Measurements from ENCODE around the gene CAMK4. TPM values are rescaled to one million over a fixed set of nuclear protein-coding genes. Genes with fewer than 3 reads are reported as not detected.
A peak's percentile ranks its signal among the peaks of the same experiment; 100 is the strongest.

CAMK4 gene
- total RNA-seq, 1 donor from 2014 or later = 34.5 TPM

DNA sequence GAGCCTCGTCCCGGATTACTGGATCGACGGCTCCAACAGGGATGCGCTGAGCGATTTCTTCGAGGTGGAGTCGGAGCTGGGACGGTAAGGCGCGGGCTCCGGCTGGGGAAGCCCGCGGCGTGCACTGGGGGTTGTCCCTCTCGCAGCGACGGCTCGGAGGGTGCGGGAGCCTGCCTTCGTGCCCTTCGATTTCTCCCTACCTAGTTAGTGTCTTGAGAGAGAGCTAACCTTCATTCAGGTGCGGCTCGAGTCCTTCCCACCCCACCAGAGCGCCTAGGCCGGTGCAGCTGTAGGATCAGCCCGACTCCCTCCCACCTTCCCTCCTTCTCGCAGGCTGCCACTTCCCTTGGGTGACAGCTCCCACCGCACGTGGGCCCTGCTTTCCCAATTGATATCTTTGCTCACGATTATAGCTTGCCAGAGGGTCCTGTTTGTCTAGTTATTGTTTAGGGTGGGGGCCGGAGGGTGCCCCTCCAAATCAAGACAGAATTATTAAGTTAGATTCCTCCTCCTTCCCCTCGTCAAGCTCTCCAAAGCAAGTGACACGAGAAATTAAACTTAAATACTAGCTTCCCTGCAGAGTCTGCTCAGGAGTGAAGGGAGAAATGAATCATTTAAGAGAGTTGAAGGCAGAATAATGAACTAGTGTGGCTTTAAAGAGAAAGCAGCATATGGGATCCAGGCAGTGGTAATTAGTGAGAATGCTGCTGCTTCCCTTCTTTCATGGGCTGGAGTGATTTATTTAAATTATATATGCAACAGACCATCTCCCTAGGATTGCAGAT is 569 bp downstream of the CAMK4 start:
- Mint-ChIP-seq H3K27ac (ENCODE audit: unreplicated experiment) (no peak overlapping the region), H3K4me1 (ENCODE audit: unreplicated experiment) (peaks cover 45% of the 10 kb centered on the region), H3K27me3 (ENCODE audit: unreplicated experiment) (peaks cover 6% of the 10 kb centered on the region), H3K4me3 (ENCODE audit: unreplicated experiment) (peak overlapping the region; percentile 92), H3K36me3 (ENCODE audit: low read depth, unreplicated experiment) (peaks cover 3% of the 10 kb centered on the region), H3K9me3 (ENCODE audit: unreplicated experiment) (no peaks in the 10 kb centered on the region)
- DNase-seq (ENCODE audit: low spot score) = no peak
- TF ChIP-seq, protein P1, sequence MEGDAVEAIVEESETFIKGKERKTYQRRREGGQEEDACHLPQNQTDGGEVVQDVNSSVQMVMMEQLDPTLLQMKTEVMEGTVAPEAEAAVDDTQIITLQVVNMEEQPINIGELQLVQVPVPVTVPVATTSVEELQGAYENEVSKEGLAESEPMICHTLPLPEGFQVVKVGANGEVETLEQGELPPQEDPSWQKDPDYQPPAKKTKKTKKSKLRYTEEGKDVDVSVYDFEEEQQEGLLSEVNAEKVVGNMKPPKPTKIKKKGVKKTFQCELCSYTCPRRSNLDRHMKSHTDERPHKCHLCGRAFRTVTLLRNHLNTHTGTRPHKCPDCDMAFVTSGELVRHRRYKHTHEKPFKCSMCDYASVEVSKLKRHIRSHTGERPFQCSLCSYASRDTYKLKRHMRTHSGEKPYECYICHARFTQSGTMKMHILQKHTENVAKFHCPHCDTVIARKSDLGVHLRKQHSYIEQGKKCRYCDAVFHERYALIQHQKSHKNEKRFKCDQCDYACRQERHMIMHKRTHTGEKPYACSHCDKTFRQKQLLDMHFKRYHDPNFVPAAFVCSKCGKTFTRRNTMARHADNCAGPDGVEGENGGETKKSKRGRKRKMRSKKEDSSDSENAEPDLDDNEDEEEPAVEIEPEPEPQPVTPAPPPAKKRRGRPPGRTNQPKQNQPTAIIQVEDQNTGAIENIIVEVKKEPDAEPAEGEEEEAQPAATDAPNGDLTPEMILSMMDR (IDR thresholded peaks at IDR 0.05; ENCODE audit: unreplicated experiment) = no peak

DNA sequence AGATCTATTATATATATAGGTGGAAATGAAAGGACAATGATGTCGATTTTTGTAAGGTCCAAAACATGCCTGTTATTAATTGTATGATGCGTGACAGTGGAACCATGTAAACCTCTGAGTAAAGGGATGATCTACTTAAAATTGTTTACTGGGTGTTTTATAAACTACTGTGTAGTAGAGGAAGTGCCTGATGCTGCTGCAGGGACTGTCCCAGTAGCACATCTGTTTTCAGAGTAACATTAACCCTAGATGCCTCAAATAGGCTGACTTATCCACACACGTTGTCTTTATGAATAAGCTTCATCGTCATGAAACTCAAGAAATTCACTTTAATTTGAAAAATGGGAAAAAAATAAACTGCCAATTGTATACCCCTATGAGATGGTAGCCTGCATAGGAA is 1.7 kb downstream of the CAMK4 start:
- H3K27me3 Mint-ChIP-seq (ENCODE audit: unreplicated experiment) = peaks cover 6% of the 10 kb centered on the region
- H3K4me3 Mint-ChIP-seq (ENCODE audit: unreplicated experiment) = no peak overlapping the region
- no peak for DNase-seq (ENCODE audit: low spot score)
- H3K4me1 Mint-ChIP-seq (ENCODE audit: unreplicated experiment) = peaks cover 50% of the 10 kb centered on the region
- peaks cover 3% of the 10 kb centered on the region for H3K36me3 Mint-ChIP-seq (ENCODE audit: low read depth, unreplicated experiment)
- H3K9me3 Mint-ChIP-seq (ENCODE audit: unreplicated experiment) = no peaks in the 10 kb centered on the region
- no peak overlapping the region for H3K27ac Mint-ChIP-seq (ENCODE audit: unreplicated experiment)
- TF ChIP-seq, protein P1 (IDR thresholded peaks at IDR 0.05; ENCODE audit: unreplicated experiment) = no peak

DNA sequence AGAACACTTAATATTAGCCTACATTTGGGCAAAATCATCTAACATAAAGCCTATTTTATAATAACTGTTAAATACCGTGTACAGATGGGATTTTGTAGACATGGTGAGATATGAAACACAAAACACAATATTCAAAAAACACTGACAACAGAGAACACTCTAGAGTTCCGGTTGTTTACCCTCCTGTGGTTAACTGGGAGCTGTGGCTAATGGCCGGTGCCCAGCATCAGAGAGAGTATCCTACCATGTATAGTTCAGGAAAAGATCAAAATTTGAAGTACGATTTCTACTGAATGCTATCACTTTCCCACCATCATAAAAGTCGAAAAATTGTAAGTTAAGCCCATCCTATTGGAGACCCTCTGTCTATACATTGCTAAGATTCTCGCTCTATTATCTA is 2.4 kb downstream of the CAMK4 start:
- H3K27me3 Mint-ChIP-seq (ENCODE audit: unreplicated experiment) = peaks cover 6% of the 10 kb centered on the region
- TF ChIP-seq, protein P1 (IDR thresholded peaks at IDR 0.05; ENCODE audit: unreplicated experiment) = no peak
- H3K36me3 Mint-ChIP-seq (ENCODE audit: low read depth, unreplicated experiment) = peaks cover 3% of the 10 kb centered on the region
- peaks cover 55% of the 10 kb centered on the region for H3K4me1 Mint-ChIP-seq (ENCODE audit: unreplicated experiment)
- H3K4me3 Mint-ChIP-seq (ENCODE audit: unreplicated experiment) = no peak overlapping the region
- DNase-seq (ENCODE audit: low spot score) = no peak
- no peaks in the 10 kb centered on the region for H3K9me3 Mint-ChIP-seq (ENCODE audit: unreplicated experiment)
- no peak overlapping the region for H3K27ac Mint-ChIP-seq (ENCODE audit: unreplicated experiment)

- Mint-ChIP-seq H3K27me3 (ENCODE audit: unreplicated experiment) (peaks cover 6% of the 10 kb centered on the region), H3K36me3 (ENCODE audit: low read depth, unreplicated experiment) (peaks cover 3% of the 10 kb centered on the region), H3K4me3 (ENCODE audit: unreplicated experiment) (peak overlapping the region; percentile 47), H3K27ac (ENCODE audit: unreplicated experiment) (peak overlapping the region; percentile 48), H3K4me1 (ENCODE audit: unreplicated experiment) (peaks cover 55% of the 10 kb centered on the region), H3K9me3 (ENCODE audit: unreplicated experiment) (no peaks in the 10 kb centered on the region)
- no peak for DNase-seq (ENCODE audit: low spot score)
- TF ChIP-seq, protein P1 (IDR thresholded peaks at IDR 0.05; ENCODE audit: unreplicated experiment) = no peak
These were observed 3.1 kb downstream of the CAMK4 start for GRCh38 chr5:111227226-111227782.

- peak; percentile 37 for DNase-seq (ENCODE audit: low spot score)
- H3K9me3 Mint-ChIP-seq (ENCODE audit: unreplicated experiment) = no peaks in the 10 kb centered on the region
- H3K27me3 Mint-ChIP-seq (ENCODE audit: unreplicated experiment) = peaks cover 6% of the 10 kb centered on the region
- peak overlapping the region; percentile 89 for H3K27ac Mint-ChIP-seq (ENCODE audit: unreplicated experiment)
- H3K36me3 Mint-ChIP-seq (ENCODE audit: low read depth, unreplicated experiment) = peaks cover 3% of the 10 kb centered on the region
- H3K4me3 Mint-ChIP-seq (ENCODE audit: unreplicated experiment) = no peak overlapping the region
- H3K4me1 Mint-ChIP-seq (ENCODE audit: unreplicated experiment) = peaks cover 55% of the 10 kb centered on the region
- TF ChIP-seq, protein P1 (IDR thresholded peaks at IDR 0.05; ENCODE audit: unreplicated experiment) = no peak
These were observed 3.6 kb downstream of the CAMK4 start for GRCh38 chr5:111227801-111228200.
